Liver (tissue), 9 donors: Measurements from ENCODE around the gene FAM20C. TPM values are rescaled to one million over a fixed set of nuclear protein-coding genes. Genes with fewer than 3 reads are reported as not detected.

ENCODE experiments used
- DNase-seq: peaks from one replicate; pipeline ENCODE4 v3.0.0-alpha.2; 2017; ENCODE audit warnings: low spot score
- H3K27ac ChIP-seq, 2 donors: one replicate each; pipeline ENCODE4 v1.7.0; 2013; ENCODE audit warnings: inconsistent platforms in 2 of 2, low read length in 2 of 2, control low read depth in 1 of 2, low read depth in 1 of 2, mild to moderate bottlenecking in 1 of 2
- H3K27me3 ChIP-seq, 4 donors: one replicate each; pipeline versions ENCODE4 v1.6.1 to v1.7.0; 2013; ENCODE audit warnings: low read length in 3 of 4, inconsistent platforms in 1 of 4, mild to moderate bottlenecking in 1 of 4, moderate library complexity in 1 of 4; ENCODE audit not compliant: control insufficient read depth in 4 of 4, insufficient read depth in 4 of 4
- H3K36me3 ChIP-seq, 4 donors: one replicate each; pipeline versions ENCODE4 v1.6.1 to v1.7.0; 2013; ENCODE audit warnings: low read length in 3 of 4, mild to moderate bottlenecking in 3 of 4, low read depth in 1 of 4, moderate library complexity in 1 of 4; ENCODE audit not compliant: control insufficient read depth in 4 of 4, insufficient read depth in 3 of 4
- H3K4me1 ChIP-seq, 4 donors: one replicate each; pipeline versions ENCODE4 v1.6.1 to v1.7.0; 2013; ENCODE audit warnings: low read length in 3 of 4, mild to moderate bottlenecking in 3 of 4, moderate library complexity in 1 of 4; ENCODE audit not compliant: control insufficient read depth in 4 of 4, insufficient read depth in 4 of 4
- H3K4me3 ChIP-seq, 3 donors: one replicate each; pipeline versions ENCODE4 v1.6.1 to v1.7.0; 2013; ENCODE audit warnings: low read length in 3 of 3, control low read depth in 1 of 3, low read depth in 1 of 3, mild to moderate bottlenecking in 1 of 3
- H3K9ac ChIP-seq, 2 donors: one replicate each; pipeline ENCODE4 v1.7.0; 2013; ENCODE audit warnings: low read length in 2 of 2, mild to moderate bottlenecking in 2 of 2, moderate library complexity in 2 of 2, control low read depth in 1 of 2, low read depth in 1 of 2
- H3K9me3 ChIP-seq, 4 donors: one replicate each; pipeline versions ENCODE4 v1.6.1 to v1.7.0; 2013; ENCODE audit warnings: low read length in 3 of 4; ENCODE audit not compliant: control insufficient read depth in 4 of 4
- ATF3 ChIP-seq: IDR thresholded peaks from 2 replicates; pipeline ENCODE4 v1.6.1; 2016; ENCODE audit warnings: antibody characterized with exemption
- EGR1 ChIP-seq, 2 donors: IDR thresholded peaks; 2 replicates each; pipeline ENCODE4 v1.6.1; 2016 to 2018; ENCODE audit warnings: antibody characterized with exemption in 2 of 2, low read depth in 2 of 2
- FOXA1 ChIP-seq: IDR thresholded peaks from 2 replicates; pipeline ENCODE4 v1.6.1; 2016; ENCODE audit warnings: antibody characterized with exemption
- FOXA2 ChIP-seq: IDR thresholded peaks from 2 replicates; pipeline ENCODE4 v1.6.1; 2016; ENCODE audit warnings: antibody characterized with exemption
- GABPA ChIP-seq, 2 donors: IDR thresholded peaks in 1 of 2; conservative IDR thresholded peaks in 1 of 2; 2 replicates each; pipeline ENCODE4 v1.6.1; 2016; ENCODE audit warnings: antibody characterized with exemption in 2 of 2, mild to moderate bottlenecking in 1 of 2, moderate library complexity in 1 of 2
- HNF4A ChIP-seq, 2 donors: conservative IDR thresholded peaks; 2 replicates each; pipeline ENCODE4 v1.6.1; 2016; ENCODE audit warnings: antibody characterized with exemption in 2 of 2, mild to moderate bottlenecking in 2 of 2
- HNF4G ChIP-seq: IDR thresholded peaks from 2 replicates; pipeline ENCODE4 v1.6.1; 2016; ENCODE audit warnings: antibody characterized with exemption
- JUND ChIP-seq, 2 donors: IDR thresholded peaks; 2 replicates each; pipeline ENCODE4 v1.6.1; 2016; ENCODE audit warnings: antibody characterized with exemption in 2 of 2
- MAX ChIP-seq: IDR thresholded peaks from 2 replicates; pipeline ENCODE4 v1.6.1; 2016; ENCODE audit warnings: antibody characterized with exemption
- NR2F2 ChIP-seq: IDR thresholded peaks from 2 replicates; pipeline ENCODE4 v1.6.1; 2016; ENCODE audit warnings: antibody characterized with exemption
- RAD21 ChIP-seq, 2 donors: IDR thresholded peaks; 2 replicates each; pipeline ENCODE4 v1.6.1; 2016; ENCODE audit warnings: antibody characterized with exemption in 2 of 2, mild to moderate bottlenecking in 2 of 2
- REST ChIP-seq: IDR thresholded peaks from 2 replicates; pipeline ENCODE4 v1.6.1; 2016; ENCODE audit warnings: antibody characterized with exemption, mild to moderate bottlenecking
- RXRA ChIP-seq, 2 donors: IDR thresholded peaks; 2 replicates each; pipeline ENCODE4 v1.6.1; 2017 to 2018; ENCODE audit warnings: antibody characterized with exemption in 2 of 2, mild to moderate bottlenecking in 1 of 2
- SP1 ChIP-seq: IDR thresholded peaks from 2 replicates; pipeline ENCODE4 v1.6.1; 2018; ENCODE audit warnings: antibody characterized with exemption, mild to moderate bottlenecking
- TAF1 ChIP-seq: conservative IDR thresholded peaks from 2 replicates; pipeline ENCODE4 v1.6.1; 2016; ENCODE audit warnings: antibody characterized with exemption, mild to moderate bottlenecking
- YY1 ChIP-seq: IDR thresholded peaks from 2 replicates; pipeline ENCODE4 v1.6.1; 2016; ENCODE audit warnings: antibody characterized with exemption, mild to moderate bottlenecking
- ZBTB33 ChIP-seq: IDR thresholded peaks from 2 replicates; pipeline ENCODE4 v1.6.1; 2016; ENCODE audit warnings: antibody characterized with exemption
- WGBS: extraction: QIAGEN DNeasy Blood & Tissue Kit; methylation state at CpG from one replicate; pipeline ENCODE4 v1.1.7; 2013; 5-methylcytosine and 5-hydroxymethylcytosine counted together
- polyA plus RNA-seq, 2 donors: library from polyadenylated mRNA; stranded (reverse) in 1 of 2; unstranded in 1 of 2; fragments of 200-250 nt in 1 of 2; fragments of >200 nt in 1 of 2; fragmentation: Nextera tagmentation in 1 of 2; extraction: Ambion mirVana in 1 of 2; gene quantifications; one replicate each; pipeline versions ENCODE4 v1.2.1 to v1.2.3, GENCODE V29; 2013 to 2015
- total RNA-seq, 2 donors: library from RNA; depleted of rRNA; stranded (reverse); fragments of >200 nt; gene quantifications; one replicate each; pipeline ENCODE4 v1.2.3, GENCODE V29; 2014
- donor health status: healthy.
- donor health status: healthy.
- donor health status: healthy.
- donor health status: healthy.
- donor health status: healthy.

The FAM20C gene
- total and polyA plus RNA-seq, 4 donors: 13.4 to 40.4 (median 31.5) TPM

- no peak for DNase-seq
- H3K27ac ChIP-seq: no peak overlapping the region
- no peaks in the 10 kb centered on the region for H3K36me3 ChIP-seq
- 80% methylated on average over 15 of the region's 15 CpGs for WGBS
- H3K4me3 ChIP-seq: no peak overlapping the region
- H3K9me3 ChIP-seq: no peaks in the 10 kb centered on the region
- H3K9ac ChIP-seq: no peak overlapping the region
- TF ChIP-seq GABPA (IDR thresholded peaks at IDR 0.05 in 1 of 2, conservative IDR thresholded peaks at IDR 0.05 in 1 of 2): no peak
- TF ChIP-seq EGR1 (IDR thresholded peaks at IDR 0.05; ENCODE audit: low read depth in 2 of 2): no peak
- TF ChIP-seq RXRA (IDR thresholded peaks at IDR 0.05): no peak
- TF ChIP-seq REST: no peak
- TF ChIP-seq NR2F2: no peak
- TF ChIP-seq ATF3: no peak
- no peak for TF ChIP-seq HNF4G
- no peak for TF ChIP-seq HNF4A (conservative IDR thresholded peaks at IDR 0.05)
- no peak for TF ChIP-seq RAD21 (IDR thresholded peaks at IDR 0.05)
- no peak for TF ChIP-seq TAF1
- TF ChIP-seq ZBTB33: no peak
- no peak for TF ChIP-seq FOXA2
- peaks cover 0 to 6% (median 2%) of the 10 kb centered on the region in 4 donors for H3K4me1 ChIP-seq
- H3K27me3 ChIP-seq: peaks cover 5 to 19% (median 8%) of the 10 kb centered on the region in 4 donors
These were observed 100.5 kb downstream of the FAM20C start for GRCh38 chr7:292826-293225.

- H3K9me3 ChIP-seq: no peaks in the 10 kb centered on the region
- H3K27me3 ChIP-seq: peaks cover 5 to 19% (median 8%) of the 10 kb centered on the region in 4 donors
- no peak overlapping the region for H3K27ac ChIP-seq
- H3K4me3 ChIP-seq: no peak overlapping the region
- no peaks in the 10 kb centered on the region for H3K36me3 ChIP-seq
- peaks cover 0 to 6% (median 2%) of the 10 kb centered on the region in 4 donors for H3K4me1 ChIP-seq
- WGBS: 67% methylated on average over 23 of the region's 23 CpGs
- H3K9ac ChIP-seq: no peak overlapping the region
- DNase-seq: no peak
- TF ChIP-seq EGR1 (IDR thresholded peaks at IDR 0.05; ENCODE audit: low read depth in 2 of 2) (no peak), RXRA (IDR thresholded peaks at IDR 0.05) (no peak), SP1 (no peak), NR2F2 (no peak), JUND (IDR thresholded peaks at IDR 0.05) (no peak), YY1 (no peak), TAF1 (no peak), MAX (no peak), ATF3 (no peak), REST (no peak), FOXA1 (no peak), RAD21 (IDR thresholded peaks at IDR 0.05) (no peak), HNF4A (conservative IDR thresholded peaks at IDR 0.05) (no peak), ZBTB33 (no peak), GABPA (IDR thresholded peaks at IDR 0.05 in 1 of 2, conservative IDR thresholded peaks at IDR 0.05 in 1 of 2) (no peak), FOXA2 (no peak)
These were observed 101.5 kb downstream of the FAM20C start for GRCh38 chr7:293681-294439.
